ENCODE measurements around the gene PDE6D.

The PDE6D gene

GRCh38 chr2:231781798-231782726 is 980 bp upstream of the PDE6D start:
- Histone ChIP-seq H3K27ac (peak overlapping the region; percentile 89), H3K4me1 (peaks cover 26% of the 10 kb centered on the region), H3K9me3 (ENCODE audit: control insufficient read depth, low read length) (no peaks in the 10 kb centered on the region), H3K9ac (peak overlapping the region; percentile 8), H3K4me2 (ENCODE audit: low read length) (peak overlapping the region; percentile 97), H3K27me3 (ENCODE audit: control insufficient read depth, insufficient read depth, low read length) (no peaks in the 10 kb centered on the region), H3K36me3 (ENCODE audit: control insufficient read depth, insufficient read depth, low read length) (no peaks in the 10 kb centered on the region), H3K4me3 (ENCODE audit: low read depth, low read length) (peak overlapping the region; percentile 93), H3K79me2 (peaks cover 47% of the 10 kb centered on the region), H2AFZ (peak overlapping the region; percentile 94)
- TF ChIP-seq, protein P1, sequence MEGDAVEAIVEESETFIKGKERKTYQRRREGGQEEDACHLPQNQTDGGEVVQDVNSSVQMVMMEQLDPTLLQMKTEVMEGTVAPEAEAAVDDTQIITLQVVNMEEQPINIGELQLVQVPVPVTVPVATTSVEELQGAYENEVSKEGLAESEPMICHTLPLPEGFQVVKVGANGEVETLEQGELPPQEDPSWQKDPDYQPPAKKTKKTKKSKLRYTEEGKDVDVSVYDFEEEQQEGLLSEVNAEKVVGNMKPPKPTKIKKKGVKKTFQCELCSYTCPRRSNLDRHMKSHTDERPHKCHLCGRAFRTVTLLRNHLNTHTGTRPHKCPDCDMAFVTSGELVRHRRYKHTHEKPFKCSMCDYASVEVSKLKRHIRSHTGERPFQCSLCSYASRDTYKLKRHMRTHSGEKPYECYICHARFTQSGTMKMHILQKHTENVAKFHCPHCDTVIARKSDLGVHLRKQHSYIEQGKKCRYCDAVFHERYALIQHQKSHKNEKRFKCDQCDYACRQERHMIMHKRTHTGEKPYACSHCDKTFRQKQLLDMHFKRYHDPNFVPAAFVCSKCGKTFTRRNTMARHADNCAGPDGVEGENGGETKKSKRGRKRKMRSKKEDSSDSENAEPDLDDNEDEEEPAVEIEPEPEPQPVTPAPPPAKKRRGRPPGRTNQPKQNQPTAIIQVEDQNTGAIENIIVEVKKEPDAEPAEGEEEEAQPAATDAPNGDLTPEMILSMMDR (IDR thresholded peaks at IDR 0.05): no peak

DNA sequence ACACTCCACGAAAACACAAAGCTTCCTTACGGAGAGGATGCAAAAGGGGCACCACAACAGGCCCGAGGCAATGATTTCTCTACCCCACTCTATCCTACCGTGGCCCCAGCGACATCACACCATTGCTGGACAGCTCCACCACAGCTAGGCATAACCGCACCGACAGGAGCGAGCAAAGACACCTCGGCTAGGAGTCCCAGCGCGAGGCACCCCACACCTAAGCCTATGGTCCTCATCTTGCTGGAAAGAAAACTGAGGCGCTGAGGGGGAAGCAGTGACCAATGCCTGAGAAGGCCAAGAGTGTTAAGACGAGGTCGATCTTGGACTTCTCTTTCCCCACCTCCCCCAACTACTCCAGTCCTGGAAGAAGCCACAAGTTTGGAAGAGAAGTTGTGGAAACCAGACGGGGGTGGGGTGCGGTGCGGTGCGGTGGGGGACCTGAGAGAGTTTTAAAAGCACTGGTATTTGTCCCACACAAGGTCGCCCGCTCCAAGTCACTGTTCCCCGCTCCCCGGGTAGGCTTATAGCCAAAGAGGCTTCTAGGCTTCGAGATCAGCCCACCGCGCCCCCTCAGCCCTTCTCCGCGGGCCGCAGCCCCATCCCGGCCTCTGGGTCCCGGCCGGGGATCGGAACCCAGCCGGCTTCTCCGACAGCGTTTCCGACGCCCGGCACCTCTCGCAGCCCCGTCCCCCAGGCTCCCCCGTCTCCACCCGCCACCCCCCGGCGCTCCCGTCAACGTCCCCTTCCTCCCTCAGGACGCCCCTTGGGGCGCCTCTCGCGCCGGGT is 766 bp downstream of the PDE6D start:
- Histone ChIP-seq H3K4me3 (ENCODE audit: low read depth, low read length) (peak overlapping the region; percentile 93), H3K4me2 (ENCODE audit: low read length) (peak overlapping the region; percentile 97), H3K79me2 (peaks cover 29% of the 10 kb centered on the region), H3K9me3 (ENCODE audit: control insufficient read depth, low read length) (no peaks in the 10 kb centered on the region), H3K27ac (peak overlapping the region; percentile 89), H3K27me3 (ENCODE audit: control insufficient read depth, insufficient read depth, low read length) (no peaks in the 10 kb centered on the region), H3K36me3 (ENCODE audit: control insufficient read depth, insufficient read depth, low read length) (no peaks in the 10 kb centered on the region), H3K4me1 (peaks cover 18% of the 10 kb centered on the region), H3K9ac (peak overlapping the region; percentile 49), H2AFZ (peak overlapping the region; percentile 94)
- TF ChIP-seq, protein P1 (IDR thresholded peaks at IDR 0.05): no peak

DNA sequence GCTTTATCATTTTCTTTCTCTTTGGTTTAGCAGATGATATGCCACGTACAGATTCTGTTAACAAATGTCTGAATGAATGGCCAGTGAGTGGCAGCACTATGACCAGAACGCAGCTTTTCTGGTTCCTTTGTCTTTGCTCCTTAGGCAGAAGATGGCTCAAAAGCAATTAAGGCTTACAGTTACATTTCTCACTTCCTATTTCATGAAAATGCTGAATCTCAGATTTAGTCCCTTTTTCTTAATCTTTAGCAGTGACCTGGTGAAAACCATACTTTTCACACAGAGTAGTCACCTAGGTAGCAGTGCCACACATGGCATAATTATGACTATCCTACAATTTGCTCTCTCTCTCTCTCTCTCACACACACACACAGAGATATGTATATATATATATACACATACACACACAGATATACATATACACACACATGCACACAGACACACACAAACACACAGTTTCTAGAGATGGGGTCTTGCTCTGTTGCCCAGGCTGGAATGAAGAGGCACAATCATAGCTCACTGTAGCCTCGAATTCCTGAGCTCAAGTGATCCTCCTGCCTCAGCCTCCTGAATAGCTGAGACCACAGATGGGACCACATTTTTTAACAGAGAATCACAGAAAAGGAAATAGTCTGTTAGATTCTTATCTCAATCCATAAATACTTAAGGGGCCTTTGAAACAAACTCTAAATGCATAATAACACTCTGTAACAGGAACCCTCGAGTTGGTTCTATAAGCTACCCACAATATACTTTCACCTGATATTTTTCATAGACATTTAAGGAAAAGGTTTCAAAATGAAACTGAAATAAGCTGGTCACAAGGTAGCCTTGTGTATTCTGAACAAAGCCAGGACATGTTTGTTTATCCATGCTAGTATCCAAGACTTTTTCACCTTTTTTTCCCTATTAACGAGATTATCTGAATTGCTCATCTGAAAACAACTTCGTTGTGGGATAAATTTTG is 11.6 kb downstream of the PDE6D start:
- no peak overlapping the region for H3K9ac ChIP-seq
- no peak overlapping the region for H3K4me2 ChIP-seq (ENCODE audit: low read length)
- no peak overlapping the region for H3K4me3 ChIP-seq (ENCODE audit: low read depth, low read length)
- H3K9me3 ChIP-seq (ENCODE audit: control insufficient read depth, low read length): no peaks in the 10 kb centered on the region
- peaks cover 10% of the 10 kb centered on the region for H3K79me2 ChIP-seq
- H3K27me3 ChIP-seq (ENCODE audit: control insufficient read depth, insufficient read depth, low read length): no peaks in the 10 kb centered on the region
- no peak overlapping the region for H3K27ac ChIP-seq
- H2AFZ ChIP-seq: no peak overlapping the region
- TF ChIP-seq, protein P1 (IDR thresholded peaks at IDR 0.05): no peak
- H3K36me3 ChIP-seq (ENCODE audit: control insufficient read depth, insufficient read depth, low read length): no peaks in the 10 kb centered on the region
- H3K4me1 ChIP-seq: no peaks in the 10 kb centered on the region

DNA sequence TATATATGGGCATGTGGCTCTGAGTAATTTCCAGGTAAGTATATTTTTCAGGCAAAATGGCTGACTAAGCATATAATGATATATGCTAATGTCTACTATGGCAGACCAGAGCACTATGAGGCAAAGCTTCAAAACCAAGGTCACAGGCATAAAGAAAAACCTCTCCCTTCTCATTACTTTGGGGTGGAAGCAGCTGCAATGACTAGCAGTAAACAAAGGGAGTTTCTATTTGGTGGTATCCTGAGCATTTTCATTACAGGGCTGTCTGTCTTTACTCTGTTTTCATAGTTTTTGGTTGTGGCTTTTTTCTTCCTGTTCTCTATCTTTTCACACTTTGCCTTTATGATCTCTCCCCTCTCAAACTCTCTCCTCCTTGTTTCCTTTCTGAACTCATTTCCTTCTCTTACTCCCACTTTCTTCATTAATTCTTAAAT is 15.6 kb downstream of the PDE6D start:
- TF ChIP-seq, protein P1 (IDR thresholded peaks at IDR 0.05): no peak
- H3K9me3 ChIP-seq (ENCODE audit: control insufficient read depth, low read length): no peaks in the 10 kb centered on the region

More for the DNA sequence above, 15.6 kb downstream of the PDE6D start:
- peaks cover 4% of the 10 kb centered on the region for H3K79me2 ChIP-seq
- H3K4me2 ChIP-seq (ENCODE audit: low read length): no peak overlapping the region
- H2AFZ ChIP-seq: no peak overlapping the region
- no peak overlapping the region for H3K4me3 ChIP-seq (ENCODE audit: low read depth, low read length)
- H3K9ac ChIP-seq: no peak overlapping the region
- no peak overlapping the region for H3K27ac ChIP-seq
- no peaks in the 10 kb centered on the region for H3K4me1 ChIP-seq
- no peaks in the 10 kb centered on the region for H3K27me3 ChIP-seq (ENCODE audit: control insufficient read depth, insufficient read depth, low read length)
- no peaks in the 10 kb centered on the region for H3K36me3 ChIP-seq (ENCODE audit: control insufficient read depth, insufficient read depth, low read length)
